ENCODE data around the gene TSC22D2.

TSC22D2 gene

DNA sequence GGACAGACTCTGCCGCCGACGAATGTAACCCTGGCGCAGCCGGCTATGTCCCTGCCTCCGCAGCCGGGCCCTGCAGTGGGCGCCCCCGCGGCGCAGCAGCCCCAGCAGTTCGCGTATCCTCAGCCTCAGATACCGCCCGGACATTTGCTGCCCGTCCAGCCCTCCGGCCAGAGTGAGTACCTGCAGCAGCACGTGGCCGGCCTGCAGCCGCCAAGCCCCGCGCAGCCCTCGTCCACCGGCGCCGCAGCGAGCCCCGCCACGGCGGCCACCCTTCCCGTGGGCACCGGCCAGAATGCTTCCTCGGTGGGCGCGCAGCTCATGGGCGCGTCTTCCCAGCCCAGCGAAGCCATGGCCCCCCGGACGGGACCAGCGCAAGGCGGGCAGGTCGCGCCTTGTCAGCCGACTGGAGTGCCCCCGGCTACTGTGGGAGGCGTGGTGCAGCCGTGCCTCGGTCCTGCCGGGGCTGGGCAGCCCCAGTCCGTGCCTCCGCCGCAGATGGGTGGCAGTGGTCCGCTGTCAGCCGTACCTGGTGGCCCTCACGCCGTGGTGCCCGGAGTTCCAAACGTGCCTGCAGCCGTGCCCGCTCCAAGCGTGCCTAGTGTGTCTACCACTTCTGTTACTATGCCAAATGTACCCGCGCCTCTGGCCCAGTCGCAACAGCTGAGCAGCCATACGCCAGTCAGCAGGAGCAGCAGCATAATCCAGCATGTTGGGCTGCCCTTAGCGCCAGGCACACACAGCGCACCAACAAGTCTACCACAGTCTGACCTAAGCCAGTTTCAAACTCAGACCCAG, 2.4 kb downstream of the TSC22D2 start:
- DNase-seq: peak in 41 of 42 donors; percentile 29 to 72 (median 51)
- intact Hi-C loops (cut with DNase I): loop anchor here (5.0 kb wide), 1 partner anchor 87 kb away; no protein-coding TSS in a partner anchor

DNA sequence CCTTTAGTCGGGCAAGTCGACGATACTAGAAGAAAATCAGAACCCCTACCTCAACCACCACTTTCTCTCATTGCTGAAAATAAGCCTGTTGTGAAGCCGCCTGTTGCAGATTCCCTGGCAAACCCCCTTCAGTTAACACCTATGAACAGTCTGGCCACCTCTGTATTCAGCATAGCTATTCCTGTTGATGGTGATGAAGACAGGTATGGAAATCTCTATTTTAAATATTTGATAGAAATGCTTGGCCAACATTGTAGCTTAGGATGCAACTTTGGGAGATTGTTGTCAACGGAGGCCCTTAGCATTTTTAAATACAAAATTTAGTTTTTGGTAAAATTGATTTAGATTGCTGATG, 3.0 kb downstream of the TSC22D2 start:
- intact Hi-C loops (cut with DNase I): loop anchor here (5.0 kb wide), 1 partner anchor 86 kb away; no protein-coding TSS in a partner anchor
- no peak for DNase-seq

DNA sequence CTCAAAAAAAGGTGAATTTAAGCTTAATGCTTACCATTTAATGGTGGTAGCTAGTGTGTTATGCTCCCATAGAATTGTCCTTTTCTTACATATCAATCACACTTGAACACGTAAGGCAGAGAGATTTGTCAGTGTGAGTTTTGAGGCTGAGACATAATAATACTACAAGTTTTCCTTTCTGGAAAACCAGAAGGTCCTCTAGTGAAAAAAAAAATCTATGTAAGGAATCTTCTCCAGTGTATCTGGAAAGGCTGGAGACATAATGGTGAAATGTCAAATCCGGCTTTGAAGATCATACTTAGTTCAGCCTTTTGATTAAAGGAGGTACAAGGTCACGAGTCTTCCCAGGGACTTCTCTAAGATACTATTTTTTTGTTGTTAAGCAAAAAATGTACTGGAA, 3.4 kb downstream of the TSC22D2 start:
- no peak for DNase-seq
- intact Hi-C loops (cut with DNase I): loop anchor here (5.0 kb wide), 1 partner anchor 86 kb away; no protein-coding TSS in a partner anchor

DNA sequence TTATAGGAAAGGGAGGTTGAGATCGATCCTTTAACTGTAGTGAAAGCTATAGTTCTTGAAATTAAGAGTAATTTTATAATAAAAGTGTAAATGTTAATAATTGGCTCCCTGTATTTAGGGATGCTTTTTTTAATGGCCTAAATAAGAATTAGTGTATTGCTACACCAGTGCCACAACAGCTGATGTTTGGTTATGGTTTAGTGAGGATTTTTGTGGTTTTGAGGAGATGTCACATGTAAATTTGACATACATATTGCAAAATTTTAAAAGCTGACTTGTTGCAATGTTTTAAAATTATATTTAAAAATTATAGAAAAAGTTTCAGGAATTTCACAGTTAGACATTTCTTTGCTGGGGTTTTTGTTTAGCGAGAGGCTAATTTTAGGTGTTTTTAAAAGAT, 3.9 kb downstream of the TSC22D2 start:
- intact Hi-C loops (cut with DNase I): loop anchor here (5.0 kb wide), 1 partner anchor 85 kb away; no protein-coding TSS in a partner anchor
- no peak for DNase-seq

DNA sequence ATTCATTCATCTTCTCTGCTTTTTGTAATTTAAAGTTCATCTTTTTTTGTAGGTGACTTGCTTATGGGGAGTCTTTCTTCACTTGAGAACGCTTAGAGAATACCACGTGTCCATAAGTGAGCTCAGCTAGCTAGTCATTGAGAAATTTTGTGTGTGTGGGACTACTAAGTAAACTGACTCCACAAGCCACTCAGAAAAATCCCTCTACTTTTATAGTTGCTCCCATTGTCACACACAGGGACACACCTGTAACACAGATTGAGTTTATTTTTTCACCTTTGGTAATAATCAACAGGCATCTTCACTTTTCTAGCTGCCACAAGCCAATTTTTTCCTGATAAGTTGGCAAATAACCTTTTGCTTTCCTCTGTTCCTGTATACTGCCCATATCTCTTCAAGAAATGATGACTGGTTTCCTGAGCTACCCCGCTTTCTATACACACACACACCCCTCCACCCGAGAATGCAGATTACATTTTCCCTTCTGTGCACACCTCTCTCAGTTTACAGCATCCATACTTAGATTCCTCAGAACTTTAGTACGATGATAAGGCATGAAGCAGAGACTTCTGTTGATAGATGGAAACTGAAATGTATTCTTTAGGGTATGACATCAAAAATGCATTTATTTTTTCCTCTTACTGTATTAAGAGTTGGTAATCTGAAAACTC, 4.6 kb downstream of the TSC22D2 start:
- peak in 2 of 42 donors; percentile 8 to 48 for DNase-seq
- intact Hi-C loops (cut with DNase I): loop anchor here (5.0 kb wide), 1 partner anchor 85 kb away; no protein-coding TSS in a partner anchor

DNA sequence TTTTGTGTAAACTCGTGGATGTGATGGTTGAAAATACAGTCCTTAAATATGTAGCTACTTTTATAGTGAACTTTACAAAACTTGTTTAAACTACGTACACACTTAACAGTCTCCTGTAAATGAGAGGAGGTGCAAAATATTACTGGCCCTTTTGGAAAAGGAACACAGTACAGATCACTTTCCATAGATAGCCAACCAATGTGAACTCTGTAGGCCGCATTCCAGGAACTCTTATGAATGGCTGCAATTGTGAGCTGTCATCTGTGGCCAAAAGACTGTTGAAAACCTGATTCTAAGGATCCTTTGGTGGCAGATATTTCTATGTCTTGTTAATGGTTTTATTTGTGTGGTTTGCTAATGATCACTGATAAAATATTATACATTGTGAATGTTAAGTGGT, 6.2 kb downstream of the TSC22D2 start:
- DNase-seq: peak in 29 of 42 donors; percentile 14 to 84 (median 56)
- intact Hi-C loops (cut with DNase I): loop anchor here (5.0 kb wide), 1 partner anchor 83 kb away; no protein-coding TSS in a partner anchor

DNA sequence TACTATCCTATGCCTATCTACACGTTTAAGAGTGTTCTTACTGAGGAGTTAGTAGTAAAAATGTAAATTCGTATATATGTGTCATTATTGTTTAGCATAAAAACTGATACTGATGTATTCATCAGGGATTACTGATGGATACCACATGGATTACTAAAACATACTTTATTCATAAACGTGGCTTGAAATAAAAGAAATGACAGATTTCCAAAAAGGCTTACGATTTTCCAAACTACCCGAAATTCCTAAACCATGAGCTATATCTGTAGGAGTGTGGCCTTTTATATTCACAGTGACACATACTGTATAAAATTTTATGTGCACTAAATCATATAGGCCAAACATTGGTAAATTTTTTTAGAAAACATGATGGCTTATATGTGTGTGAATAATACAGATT, 6.9 kb downstream of the TSC22D2 start:
- intact Hi-C loops (cut with DNase I): loop anchor here (5.0 kb wide), 1 partner anchor 82 kb away; no protein-coding TSS in a partner anchor
- DNase-seq: no peak

DNA sequence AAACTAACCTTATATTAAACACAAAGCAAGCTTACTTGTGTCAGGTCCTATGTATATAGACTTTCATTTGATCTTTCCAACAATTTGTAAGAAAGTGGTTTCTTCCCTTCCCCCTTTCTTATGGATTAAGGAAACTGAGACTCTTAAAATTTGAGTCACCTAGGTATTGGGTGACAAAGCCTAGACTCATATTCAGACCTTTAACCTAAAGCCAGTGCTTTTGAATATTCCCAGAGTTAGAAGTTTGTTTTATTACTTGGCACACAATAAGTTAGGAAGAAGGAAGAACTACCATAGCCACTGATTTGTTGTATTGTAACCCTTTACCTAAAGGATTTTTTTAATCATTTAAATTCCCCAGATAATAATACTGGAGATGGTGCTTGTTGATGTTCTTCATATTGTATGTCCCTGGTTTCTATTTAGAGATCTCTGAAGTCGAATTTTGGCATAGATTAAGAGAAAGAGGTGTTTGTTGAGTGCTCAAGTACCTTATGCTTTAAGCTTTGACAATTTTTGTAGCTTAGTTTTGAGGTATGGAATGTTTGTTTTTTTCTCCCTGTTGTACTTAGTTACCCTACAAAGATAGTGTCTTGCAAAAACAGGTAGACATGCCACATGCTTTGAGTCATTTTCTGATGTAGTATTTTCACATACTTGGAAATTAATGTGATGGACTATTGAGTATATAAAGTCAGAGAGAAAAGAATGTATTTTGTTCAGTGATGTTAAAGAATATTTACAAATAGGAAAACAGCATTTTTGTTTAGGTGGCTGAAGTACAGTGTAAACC, 11.2 kb downstream of the TSC22D2 start:
- no peak for DNase-seq
- intact Hi-C loops (cut with DNase I): no loop called here

DNA sequence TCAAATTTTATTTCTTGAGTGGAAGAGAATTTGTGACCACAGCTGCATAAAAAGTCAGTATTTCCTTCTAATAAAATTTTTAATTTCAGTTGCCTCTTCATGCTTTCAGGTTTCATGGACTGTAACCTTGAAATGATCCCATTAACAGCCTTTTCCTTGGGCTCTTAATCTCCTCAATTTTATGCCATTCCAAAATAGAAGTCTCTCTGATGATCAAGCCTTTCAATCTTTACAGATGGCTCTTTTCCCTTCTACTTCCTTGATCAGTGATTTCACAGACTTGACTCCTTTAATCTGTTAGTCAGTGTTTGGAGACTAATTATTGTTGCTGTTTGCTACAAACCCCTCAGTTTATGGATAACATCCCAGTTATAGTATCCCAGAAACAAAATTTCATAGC, 11.9 kb downstream of the TSC22D2 start:
- no peak for DNase-seq
- intact Hi-C loops (cut with DNase I): no loop called here

DNA sequence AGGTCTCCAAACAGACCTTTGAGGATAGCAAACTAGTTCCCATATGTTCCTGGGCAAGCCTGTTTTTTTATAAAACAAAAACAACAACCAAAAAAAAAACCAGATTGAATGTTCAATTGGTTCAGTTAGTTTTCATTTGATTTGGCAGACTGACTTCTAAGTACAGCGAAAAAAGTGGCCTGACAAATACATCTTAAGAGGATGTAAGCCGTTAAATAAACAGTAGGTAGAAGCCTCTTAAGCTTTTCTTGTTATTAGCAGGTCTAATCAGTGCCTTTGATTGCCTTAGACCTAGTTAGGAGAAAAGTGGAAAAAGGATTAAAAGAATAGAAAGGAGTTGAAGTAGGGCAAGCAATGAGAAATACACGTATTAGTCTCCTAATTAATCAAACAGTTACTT, 13.2 kb downstream of the TSC22D2 start:
- intact Hi-C loops (cut with DNase I): no loop called here
- no peak for DNase-seq

DNA sequence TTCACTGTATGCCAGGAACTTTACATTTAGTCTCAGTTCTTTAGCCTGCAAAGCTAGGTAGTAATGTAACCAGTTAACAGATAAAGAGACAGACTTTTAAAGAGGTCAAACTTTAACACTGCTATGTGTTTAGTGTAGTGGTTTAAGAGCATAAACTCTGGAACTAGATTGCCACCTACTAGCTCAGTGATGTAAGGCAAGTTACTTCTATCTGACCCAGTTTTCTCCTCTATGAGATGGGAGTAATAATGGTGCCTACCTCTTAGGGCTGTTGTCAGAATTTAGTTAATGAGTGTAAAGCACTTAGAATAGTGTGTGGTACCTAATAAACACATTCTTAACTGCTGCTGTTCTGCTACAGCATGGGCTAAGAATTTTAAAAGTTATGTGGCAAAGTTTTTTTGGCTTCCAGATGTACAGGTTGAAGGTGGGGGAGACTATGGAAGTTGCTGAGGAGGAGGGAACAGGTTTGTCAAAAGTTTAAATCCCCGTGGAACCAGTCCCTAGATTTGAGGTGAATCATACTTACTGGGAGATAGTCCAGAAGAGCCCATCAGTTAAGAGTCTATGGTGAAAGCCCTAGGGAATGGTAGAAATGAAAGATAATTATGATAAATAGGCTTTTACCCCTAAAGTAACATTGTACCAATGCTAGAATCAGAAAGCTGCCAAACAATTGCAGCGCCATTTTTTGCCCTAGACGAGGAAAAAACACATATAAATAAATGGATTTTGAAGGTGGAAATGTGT, 13.9 kb downstream of the TSC22D2 start:
- intact Hi-C loops (cut with DNase I): no loop called here
- DNase-seq: no peak

DNA sequence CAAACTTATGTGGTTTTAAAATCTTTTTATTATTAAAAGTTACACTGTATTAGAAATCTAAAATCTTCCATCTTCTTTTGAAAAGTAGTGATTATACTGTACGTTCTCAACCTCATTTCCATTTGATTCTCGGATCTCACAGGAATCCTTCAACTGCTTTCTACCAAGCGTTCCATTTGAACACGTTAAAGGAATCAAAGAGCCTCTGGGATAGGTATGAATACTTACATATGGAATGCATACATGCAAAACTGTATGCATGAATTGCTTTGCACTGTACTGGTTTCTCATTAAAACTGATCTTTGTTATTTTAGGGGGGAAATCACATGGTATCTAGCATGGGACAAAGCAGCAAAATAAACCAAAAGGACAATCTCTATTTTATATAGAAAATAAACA, 14.8 kb downstream of the TSC22D2 start:
- intact Hi-C loops (cut with DNase I): no loop called here
- no peak for DNase-seq

DNA sequence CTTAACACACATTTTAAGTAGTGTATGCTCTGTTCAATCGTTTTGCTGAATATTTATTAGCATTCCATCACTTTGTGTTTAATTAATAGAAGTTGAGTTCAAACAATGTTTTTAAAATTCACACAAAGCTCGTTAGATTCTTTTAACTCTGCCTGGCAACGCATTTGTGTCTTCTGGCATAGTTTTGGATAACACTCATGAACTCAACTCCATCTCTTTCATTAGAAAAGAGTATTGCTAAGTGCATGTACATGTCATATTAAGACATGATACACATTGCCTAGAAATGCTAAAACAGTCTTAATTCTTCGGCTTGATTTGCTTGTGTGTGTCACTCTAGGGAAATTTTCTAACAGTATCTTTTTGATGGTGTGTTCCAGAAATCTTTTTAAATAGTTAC, 15.7 kb downstream of the TSC22D2 start:
- intact Hi-C loops (cut with DNase I): no loop called here
- DNase-seq: no peak

DNA sequence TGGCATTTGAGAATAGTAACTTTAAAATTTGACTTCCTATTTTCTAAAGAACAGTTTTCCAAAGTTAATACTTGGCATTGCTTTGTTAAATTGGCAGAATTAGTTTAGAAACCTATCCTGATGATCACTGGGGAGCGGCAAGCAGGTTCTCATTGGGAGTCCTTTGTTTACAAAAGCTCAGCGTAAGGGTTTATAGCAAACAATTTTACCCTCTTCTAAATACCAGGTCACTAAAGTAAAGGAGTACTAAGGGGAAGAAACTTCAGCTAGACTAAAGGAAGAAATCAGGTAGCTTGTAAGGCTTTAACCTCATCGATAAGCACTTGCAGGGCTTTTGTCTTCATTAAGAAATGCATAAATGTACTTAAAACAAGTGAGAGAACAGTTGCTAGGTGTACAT, 18.2 kb downstream of the TSC22D2 start:
- DNase-seq: no peak
- intact Hi-C loops (cut with DNase I): no loop called here

DNA sequence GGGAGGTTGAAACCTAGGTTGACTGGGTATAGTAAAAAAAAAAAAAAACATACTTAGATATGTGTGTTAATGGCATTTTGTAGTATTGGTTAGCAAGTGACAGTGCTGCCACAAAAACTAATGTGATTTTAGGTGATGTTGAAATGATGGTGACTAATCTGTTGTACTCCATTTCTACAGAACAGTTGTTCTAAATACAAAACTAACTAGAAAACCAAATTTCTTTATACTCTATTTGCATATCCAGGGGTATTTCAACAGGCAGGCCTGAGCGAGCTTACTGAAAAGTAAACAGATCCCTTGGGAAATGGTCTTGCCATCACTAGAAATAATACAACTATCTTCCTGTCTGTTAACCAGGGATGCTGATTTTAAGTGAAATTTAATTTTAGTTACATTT, 20.5 kb downstream of the TSC22D2 start:
- DNase-seq: no peak
- intact Hi-C loops (cut with DNase I): no loop called here

DNA sequence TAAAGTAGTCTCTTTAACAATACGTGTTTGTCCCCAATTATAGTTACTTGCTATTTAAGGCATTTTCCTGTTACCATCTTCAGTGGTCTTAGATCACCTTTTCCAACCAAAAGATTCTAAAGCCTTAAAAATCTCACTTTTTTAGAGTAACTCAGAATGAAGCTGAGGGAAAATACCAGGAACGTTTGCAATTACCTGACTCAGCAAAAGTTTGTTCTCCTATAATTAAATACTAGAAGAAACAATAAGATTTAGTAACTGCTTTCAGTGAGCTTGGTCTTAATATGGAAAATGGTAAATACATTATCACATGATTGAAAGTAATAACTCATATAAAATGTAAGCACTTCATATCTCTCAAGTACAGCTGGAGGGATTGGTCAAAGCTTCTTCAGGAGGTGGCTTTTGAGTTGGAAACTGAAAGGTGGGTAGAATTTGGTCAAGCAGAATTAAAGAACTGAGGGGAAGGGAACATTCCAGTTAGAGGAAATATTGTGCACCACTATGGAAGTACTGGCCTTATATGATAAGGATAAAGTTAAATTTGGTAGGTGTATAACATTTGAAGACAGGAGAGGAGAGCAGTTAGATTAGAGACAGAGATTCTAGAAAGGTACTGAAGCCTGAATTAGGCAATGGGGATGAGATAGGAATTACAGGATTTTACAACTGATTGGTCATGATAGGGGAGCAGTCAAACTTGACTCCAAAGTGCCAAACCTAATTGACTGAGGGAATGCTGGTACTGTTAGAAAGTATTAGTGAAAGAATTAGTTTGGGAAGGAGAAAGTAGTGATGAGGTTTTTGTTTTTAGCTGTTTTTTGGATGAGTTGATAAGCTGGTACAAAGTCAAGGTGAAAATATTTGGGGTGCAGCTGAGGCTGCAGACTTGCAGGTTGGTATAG, 21.9 kb downstream of the TSC22D2 start:
- intact Hi-C loops (cut with DNase I): no loop called here

DNA sequence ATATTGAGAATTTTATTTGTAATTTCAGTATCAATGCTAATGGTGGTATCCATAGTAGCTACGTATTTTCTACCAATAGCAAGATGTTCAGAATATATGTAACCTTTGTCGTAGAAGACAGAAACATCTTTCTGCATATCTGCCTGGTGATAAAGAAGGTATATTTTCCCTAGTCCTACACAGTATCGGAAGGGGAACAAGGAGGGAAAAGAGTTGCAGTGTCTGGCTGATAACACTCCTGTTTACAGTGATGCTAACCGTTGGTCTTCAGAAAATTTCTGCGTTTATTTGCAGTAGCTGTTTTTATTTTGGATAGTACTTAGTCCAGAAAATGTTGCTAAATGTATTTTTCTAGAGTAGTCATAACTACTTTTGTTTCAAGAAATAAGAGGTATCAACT, 25.2 kb downstream of the TSC22D2 start:
- DNase-seq: no peak

More for the DNA sequence above, 21.9 kb downstream of the TSC22D2 start:
- no peak for DNase-seq

DNA sequence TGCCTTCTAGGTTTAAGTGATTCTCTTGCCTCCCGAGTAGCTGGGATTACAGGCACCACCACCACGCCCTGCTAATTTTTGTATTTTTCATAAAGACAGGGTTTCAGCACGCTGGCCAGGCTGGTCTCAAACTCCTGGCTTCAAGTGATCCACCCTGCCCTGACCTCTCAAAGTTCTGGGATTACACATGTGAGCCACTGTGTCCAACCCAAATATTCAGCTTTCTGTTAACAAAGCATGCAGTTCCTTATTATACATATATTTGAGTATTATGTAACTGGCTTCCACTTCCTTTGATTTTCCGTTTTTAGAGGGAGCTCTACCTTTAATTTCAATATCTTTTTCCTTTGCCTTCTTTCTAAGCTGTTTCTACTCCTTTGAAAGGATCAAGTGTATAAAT, 26.1 kb downstream of the TSC22D2 start:
- intact Hi-C loops (cut with DNase I): no loop called here
- DNase-seq: peak in 1 of 42 donors; percentile 2

More for the DNA sequence above, 25.2 kb downstream of the TSC22D2 start:
- intact Hi-C loops (cut with DNase I): no loop called here

Measured in head of caudate nucleus (tissue), 42 donors.